HepG2 (cell line): ENCODE measurements around the gene CDK5RAP2. TPM values are rescaled to one million over a fixed set of nuclear protein-coding genes. Genes with fewer than 3 reads are reported as not detected.

Source experiments
- ATAC-seq: fragments of 200-7000 bp; cut with Tn5 transposase; 3 replicates; pipeline ENCODE4 v1.9.1; 2020; ENCODE audit warnings: mild to moderate bottlenecking, moderate library complexity
- BruUV-seq: library from RNA; stranded (reverse); fragments of 400-500 nt; replicated peaks from 2 replicates; lab custom pipeline; 2021; lab: Mats Ljungman, UMichigan
- CTCF ChIA-PET: fragments of 300-600 bp; formaldehyde crosslinking; extraction: SDS; loops from one replicate; lab custom pipeline; 2021; ENCODE audit warnings: low total read pairs, inconsistent platforms, low intra/inter-chr PET ratio; lab: Yijun Ruan, JAX
- POLR2A ChIA-PET: fragments of 350-600 bp; sonication (Branson Sonifier 250); formaldehyde crosslinking; loops from one replicate; lab custom pipeline; 2020; ENCODE audit warnings: antibody characterized with exemption, inconsistent platforms; lab: Yijun Ruan, JAX
- DNase-seq: peaks from one replicate; pipeline ENCODE4 v3.0.0-alpha.2; 2015; ENCODE audit warnings: low spot score
- FAIRE-seq: peaks from 3 replicates; lab custom pipeline; 2011; peaks lifted over from hg19 to GRCh38; lab: Jason Lieb, UNC
- H2AFZ ChIP-seq: one replicate; pipeline ENCODE4 v1.6.1; 2011; ENCODE audit warnings: low read length, inconsistent platforms
- H3K27ac ChIP-seq: fragments of 300-600 bp; 3 replicates; pipeline ENCODE4 v1.8.0; 2011; ENCODE audit warnings: mixed run types, mild to moderate bottlenecking, mixed read lengths, low read length, inconsistent platforms; ENCODE audit not compliant: insufficient read depth; ENCODE audit errors: extremely low read length
- H3K27me3 ChIP-seq, 2 experiments: fragments of 200-600 bp in 1 of 2; 2 replicates in 1 of 2; 3 replicates in 1 of 2; pipeline versions ENCODE4 v1.6.0 to v1.8.0; 2011; ENCODE audit warnings: low read length in 2 of 2, mild to moderate bottlenecking in 2 of 2, moderate library complexity in 2 of 2, inconsistent platforms in 1 of 2; ENCODE audit not compliant: insufficient read depth in 2 of 2, control insufficient read depth in 1 of 2
- H3K36me3 ChIP-seq, 2 experiments: fragments of 200-600 bp in 1 of 2; replicated peaks in 1 of 2; 2 replicates in 1 of 2; 3 replicates in 1 of 2; pipeline versions ENCODE4 v1.5.1 to v1.8.0; 2011; ENCODE audit warnings: low read length in 2 of 2, inconsistent platforms in 1 of 2; ENCODE audit not compliant: insufficient read depth in 2 of 2, control insufficient read depth in 1 of 2
- H3K4me1 ChIP-seq: 2 replicates; pipeline ENCODE4 v1.5.1; 2012; ENCODE audit warnings: low read length, inconsistent platforms; ENCODE audit not compliant: insufficient read depth
- H3K4me2 ChIP-seq: 2 replicates; pipeline ENCODE4 v1.6.0; 2011; ENCODE audit warnings: low read depth, low read length, inconsistent platforms
- H3K4me3 ChIP-seq, 3 experiments: fragments of 200-600 bp in 1 of 3; sonication (generic), shearing (Covaris generic) in 1 of 3; replicated peaks in 1 of 3; 2 replicates each; pipeline ENCODE4 v1.5.1; 2011 to 2016; ENCODE audit warnings: low read length in 3 of 3, inconsistent platforms in 2 of 3, low read depth in 2 of 3, mild to moderate bottlenecking in 2 of 3, control low read depth in 1 of 3, mixed read lengths in 1 of 3; ENCODE audit not compliant: insufficient read depth in 1 of 3
- H3K79me2 ChIP-seq: one replicate; pipeline ENCODE4 v1.6.1; 2011; ENCODE audit warnings: low read length, inconsistent platforms; ENCODE audit not compliant: insufficient read depth
- H3K9ac ChIP-seq: 2 replicates; pipeline ENCODE4 v1.6.0; 2011; ENCODE audit warnings: mild to moderate bottlenecking, low read depth, low read length, inconsistent platforms; ENCODE audit not compliant: insufficient read depth
- H3K9me3 ChIP-seq: 2 replicates; pipeline ENCODE4 v1.5.1; 2012; ENCODE audit warnings: mild to moderate bottlenecking, low read length
- H4K20me1 ChIP-seq: 2 replicates; pipeline ENCODE4 v1.6.0; 2011; ENCODE audit warnings: inconsistent platforms, mild to moderate bottlenecking, low read length, moderate library complexity; ENCODE audit not compliant: insufficient read depth
- AGO2 ChIP-seq: fragments of 200-400 bp; formaldehyde crosslinking; optimal IDR thresholded peaks from 2 replicates; pipeline ENCODE3; 2017; ENCODE audit warnings: mild to moderate bottlenecking, low read depth, low read length, moderate library complexity
- ATF2 ChIP-seq: sonication (generic); formaldehyde crosslinking; IDR thresholded peaks from 2 replicates; pipeline ENCODE4 v1.4.0; 2020; ENCODE audit warnings: missing genetic modification reagents
- ATF7 ChIP-seq, 2 experiments: fragments of 450-650 bp in 1 of 2; sonication (generic) in 1 of 2; formaldehyde crosslinking in 1 of 2; IDR thresholded peaks; 2 replicates each; pipeline versions ENCODE4 v1.4.0 to v1.6.1; 2016 to 2020; ENCODE audit warnings: antibody characterized with exemption in 1 of 2, mild to moderate bottlenecking in 1 of 2, missing genetic modification reagents in 1 of 2
- GFI1 ChIP-seq: sonication (generic); formaldehyde crosslinking; IDR thresholded peaks from 2 replicates; pipeline ENCODE4 v1.5.0; 2020; ENCODE audit warnings: missing genetic modification reagents, mild to moderate bottlenecking, borderline replicate concordance
- GMEB2 ChIP-seq: IDR thresholded peaks from 2 replicates; pipeline ENCODE4 v1.6.1; 2016; ENCODE audit warnings: missing biosample characterization, missing genetic modification reagents, low read depth
- HDAC6 ChIP-seq: fragments of 200-600 bp; sonication (generic); IDR thresholded peaks from 2 replicates; pipeline ENCODE4 v1.7.0; 2017; ENCODE audit warnings: mild to moderate bottlenecking, antibody characterized with exemption, low read length, low read depth
- PAX8 ChIP-seq: sonication (generic); formaldehyde crosslinking; IDR thresholded peaks from 2 replicates; pipeline ENCODE4 v1.8.0; 2022; ENCODE audit warnings: mild to moderate bottlenecking, missing genetic modification reagents, borderline replicate concordance
- TSC22D2 ChIP-seq: sonication (generic); formaldehyde crosslinking; IDR thresholded peaks from 2 replicates; pipeline ENCODE4 v1.5.1; 2020; ENCODE audit warnings: missing genetic modification reagents, mild to moderate bottlenecking, borderline replicate concordance
- ZBTB42 ChIP-seq: sonication (generic); formaldehyde crosslinking; IDR thresholded peaks from 2 replicates; pipeline ENCODE4 v1.5.0; 2020; ENCODE audit warnings: mild to moderate bottlenecking, missing genetic modification reagents
- ZNF468 ChIP-seq: sonication (generic); formaldehyde crosslinking; IDR thresholded peaks from 2 replicates; pipeline ENCODE4 v1.8.0; 2022; ENCODE audit warnings: mild to moderate bottlenecking, moderate library complexity, missing genetic modification reagents
- ZNF713 ChIP-seq: sonication (generic); formaldehyde crosslinking; IDR thresholded peaks from 2 replicates; pipeline ENCODE4 v1.4.0; 2020; ENCODE audit warnings: mild to moderate bottlenecking, missing genetic modification reagents
- WGBS: methylation state at CpG from one replicate; pipeline ENCODE4 v1.1.6; 2017; ENCODE audit warnings: low lambda C conversion rate; 5-methylcytosine and 5-hydroxymethylcytosine counted together
- in situ Hi-C: cut with HindIII; loops from 2 replicates; pipeline ENCODE4 v1.10.0; 2017; ENCODE audit warnings: low pct_unique_long_range_greater_than_20kb; ENCODE audit not compliant: extremely low pct_ligation_motif_present
- intact Hi-C: fragments of 100-400 bp; cut with micrococcal nuclease; formaldehyde crosslinking; loops from one replicate; pipeline ENCODE4 v1.10.0; 2022; ENCODE audit not compliant: unreplicated experiment
- polyA plus RNA-seq, 8 experiments: library from polyadenylated mRNA; depleted of rRNA in 3 of 8; stranded (reverse) in 7 of 8; unstranded in 1 of 8; fragments of >200 nt; fragmentation: Illumina TruSeq in 4 of 8; extraction: Trizol in 4 of 8; gene quantifications; 2 replicates each; pipeline versions ENCODE4 v1.2.1 to v1.2.3, GENCODE V29; 2011 to 2016; ENCODE audit warnings: low read depth in 4 of 8, missing spikeins in 1 of 8, mixed read lengths in 1 of 8; ENCODE audit not compliant: insufficient read depth in 1 of 8
- total RNA-seq, 5 experiments: library from RNA; depleted of rRNA; stranded (reverse); fragments of >200 nt; fragmentation: Illumina TruSeq; extraction: Trizol; gene quantifications; 2 replicates each; pipeline ENCODE4 v1.2.3, GENCODE V29; 2016; ENCODE audit warnings: low read depth in 1 of 5
- TF ChIP-seq, protein P1 (sequence below): IDR thresholded peaks from 2 replicates; pipeline ENCODE4 v1.4.0; 2020; ENCODE audit warnings: mild to moderate bottlenecking, missing genetic modification reagents
- TF ChIP-seq, protein P2 (sequence below): sonication (generic); formaldehyde crosslinking; IDR thresholded peaks from 2 replicates; pipeline ENCODE4 v1.4.0; 2020; ENCODE audit warnings: missing genetic modification reagents
- TF ChIP-seq, protein P3 (sequence below): sonication (generic); formaldehyde crosslinking; IDR thresholded peaks from 2 replicates; pipeline ENCODE4 v1.5.0; 2020; ENCODE audit warnings: mild to moderate bottlenecking, missing genetic modification reagents

The CDK5RAP2 gene
- total and polyA plus RNA-seq, 2 of the 13 experiments (the other 11 are each of a cell fraction or from before 2014, with no cell fraction given) = 31.8 to 42.2 TPM

- H3K27me3 ChIP-seq = no peaks in the 10 kb centered on the region
- no peak for FAIRE-seq
- in situ Hi-C loops = no loop called here
- CTCF ChIA-PET = no interaction called here
- H3K27ac ChIP-seq = no peak overlapping the region
- BruUV-seq = no TSS peak
- no peak overlapping the region for H3K9ac ChIP-seq
- WGBS = 100% methylated on average over 2 of the region's 2 CpGs
- ATAC-seq = no peak
- H3K79me2 ChIP-seq = no peaks in the 10 kb centered on the region
- DNase-seq = no peak
- intact Hi-C loops = no loop called here
- no peaks in the 10 kb centered on the region for H4K20me1 ChIP-seq
- no peaks in the 10 kb centered on the region for H3K4me1 ChIP-seq
- POLR2A ChIA-PET = no interaction called here
- H2AFZ ChIP-seq = no peak overlapping the region
- TF ChIP-seq GFI1 = no peak
- TF ChIP-seq GMEB2 (CRISPR knock-in tag) = no peak
- no peak for TF ChIP-seq ATF2 (CRISPR knock-in tag)
- TF ChIP-seq ZNF713 (CRISPR knock-in tag) = no peak
- TF ChIP-seq PAX8 = no peak
- TF ChIP-seq HDAC6 = no peak
- TF ChIP-seq ZBTB42 (CRISPR knock-in tag) = no peak
- no peak for TF ChIP-seq ATF7 (IDR thresholded peaks at IDR 0.05)
- TF ChIP-seq ATF7 (CRISPR knock-in tag; IDR thresholded peaks at IDR 0.05) = no peak
- no peak for TF ChIP-seq ZNF468 (CRISPR knock-in tag)
- TF ChIP-seq, protein P1, sequence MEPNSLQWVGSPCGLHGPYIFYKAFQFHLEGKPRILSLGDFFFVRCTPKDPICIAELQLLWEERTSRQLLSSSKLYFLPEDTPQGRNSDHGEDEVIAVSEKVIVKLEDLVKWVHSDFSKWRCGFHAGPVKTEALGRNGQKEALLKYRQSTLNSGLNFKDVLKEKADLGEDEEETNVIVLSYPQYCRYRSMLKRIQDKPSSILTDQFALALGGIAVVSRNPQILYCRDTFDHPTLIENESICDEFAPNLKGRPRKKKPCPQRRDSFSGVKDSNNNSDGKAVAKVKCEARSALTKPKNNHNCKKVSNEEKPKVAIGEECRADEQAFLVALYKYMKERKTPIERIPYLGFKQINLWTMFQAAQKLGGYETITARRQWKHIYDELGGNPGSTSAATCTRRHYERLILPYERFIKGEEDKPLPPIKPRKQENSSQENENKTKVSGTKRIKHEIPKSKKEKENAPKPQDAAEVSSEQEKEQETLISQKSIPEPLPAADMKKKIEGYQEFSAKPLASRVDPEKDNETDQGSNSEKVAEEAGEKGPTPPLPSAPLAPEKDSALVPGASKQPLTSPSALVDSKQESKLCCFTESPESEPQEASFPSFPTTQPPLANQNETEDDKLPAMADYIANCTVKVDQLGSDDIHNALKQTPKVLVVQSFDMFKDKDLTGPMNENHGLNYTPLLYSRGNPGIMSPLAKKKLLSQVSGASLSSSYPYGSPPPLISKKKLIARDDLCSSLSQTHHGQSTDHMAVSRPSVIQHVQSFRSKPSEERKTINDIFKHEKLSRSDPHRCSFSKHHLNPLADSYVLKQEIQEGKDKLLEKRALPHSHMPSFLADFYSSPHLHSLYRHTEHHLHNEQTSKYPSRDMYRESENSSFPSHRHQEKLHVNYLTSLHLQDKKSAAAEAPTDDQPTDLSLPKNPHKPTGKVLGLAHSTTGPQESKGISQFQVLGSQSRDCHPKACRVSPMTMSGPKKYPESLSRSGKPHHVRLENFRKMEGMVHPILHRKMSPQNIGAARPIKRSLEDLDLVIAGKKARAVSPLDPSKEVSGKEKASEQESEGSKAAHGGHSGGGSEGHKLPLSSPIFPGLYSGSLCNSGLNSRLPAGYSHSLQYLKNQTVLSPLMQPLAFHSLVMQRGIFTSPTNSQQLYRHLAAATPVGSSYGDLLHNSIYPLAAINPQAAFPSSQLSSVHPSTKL (CRISPR knock-in tag) = no peak
- TF ChIP-seq, protein P2, sequence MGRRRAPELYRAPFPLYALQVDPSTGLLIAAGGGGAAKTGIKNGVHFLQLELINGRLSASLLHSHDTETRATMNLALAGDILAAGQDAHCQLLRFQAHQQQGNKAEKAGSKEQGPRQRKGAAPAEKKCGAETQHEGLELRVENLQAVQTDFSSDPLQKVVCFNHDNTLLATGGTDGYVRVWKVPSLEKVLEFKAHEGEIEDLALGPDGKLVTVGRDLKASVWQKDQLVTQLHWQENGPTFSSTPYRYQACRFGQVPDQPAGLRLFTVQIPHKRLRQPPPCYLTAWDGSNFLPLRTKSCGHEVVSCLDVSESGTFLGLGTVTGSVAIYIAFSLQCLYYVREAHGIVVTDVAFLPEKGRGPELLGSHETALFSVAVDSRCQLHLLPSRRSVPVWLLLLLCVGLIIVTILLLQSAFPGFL (CRISPR knock-in tag) = no peak
- no peak for TF ChIP-seq AGO2
- no peak for TF ChIP-seq TSC22D2 (CRISPR knock-in tag)
- TF ChIP-seq, protein P3, sequence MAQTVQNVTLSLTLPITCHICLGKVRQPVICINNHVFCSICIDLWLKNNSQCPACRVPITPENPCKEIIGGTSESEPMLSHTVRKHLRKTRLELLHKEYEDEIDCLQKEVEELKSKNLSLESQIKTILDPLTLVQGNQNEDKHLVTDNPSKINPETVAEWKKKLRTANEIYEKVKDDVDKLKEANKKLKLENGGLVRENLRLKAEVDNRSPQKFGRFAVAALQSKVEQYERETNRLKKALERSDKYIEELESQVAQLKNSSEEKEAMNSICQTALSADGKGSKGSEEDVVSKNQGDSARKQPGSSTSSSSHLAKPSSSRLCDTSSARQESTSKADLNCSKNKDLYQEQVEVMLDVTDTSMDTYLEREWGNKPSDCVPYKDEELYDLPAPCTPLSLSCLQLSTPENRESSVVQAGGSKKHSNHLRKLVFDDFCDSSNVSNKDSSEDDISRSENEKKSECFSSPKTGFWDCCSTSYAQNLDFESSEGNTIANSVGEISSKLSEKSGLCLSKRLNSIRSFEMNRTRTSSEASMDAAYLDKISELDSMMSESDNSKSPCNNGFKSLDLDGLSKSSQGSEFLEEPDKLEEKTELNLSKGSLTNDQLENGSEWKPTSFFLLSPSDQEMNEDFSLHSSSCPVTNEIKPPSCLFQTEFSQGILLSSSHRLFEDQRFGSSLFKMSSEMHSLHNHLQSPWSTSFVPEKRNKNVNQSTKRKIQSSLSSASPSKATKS (CRISPR knock-in tag) = no peak
- H3K36me3 ChIP-seq = peaks cover 25 to 73% of the 10 kb centered on the region in 2 experiments
- H3K4me2 ChIP-seq = no peak overlapping the region
- H3K9me3 ChIP-seq = no peaks in the 10 kb centered on the region
- H3K4me3 ChIP-seq = no peak overlapping the region
These were observed 130.4 kb downstream of the CDK5RAP2 start for GRCh38 chr9:120449566-120449965.
